Mucosa of descending colon (tissue), 3 donors: ENCODE measurements around the gene FBXO2. TPM values are rescaled to one million over a fixed set of nuclear protein-coding genes. Genes with fewer than 3 reads are reported as not detected.

Source experiments
- ATAC-seq: fragments of 200-7000 bp; cut with Tn5 transposase; one replicate; pipeline ENCODE4 v1.9.1; 2020; ENCODE audit warnings: mild to moderate bottlenecking, moderate library complexity
- DNase-seq, 3 donors: peaks; one replicate each; pipeline ENCODE4 v3.0.0-alpha.2; 2020
- H3K36me3 ChIP-seq: fragments of 200-600 bp; one replicate; pipeline ENCODE4 v1.8.0; 2021; ENCODE audit warnings: low read depth, mild to moderate bottlenecking
- H3K4me1 ChIP-seq: fragments of 200-600 bp; one replicate; pipeline ENCODE4 v1.8.0; 2021; ENCODE audit warnings: low read depth, mild to moderate bottlenecking
- H3K4me3 ChIP-seq: fragments of 200-600 bp; one replicate; pipeline ENCODE4 v1.8.0; 2021; ENCODE audit warnings: mild to moderate bottlenecking
- H3K9me3 ChIP-seq: fragments of 200-600 bp; one replicate; pipeline ENCODE4 v1.8.0; 2021; ENCODE audit warnings: mild to moderate bottlenecking
- CTCF ChIP-seq: fragments of 200-600 bp; IDR thresholded peaks from one replicate; pipeline ENCODE4 v1.8.0; 2022; ENCODE audit warnings: antibody characterized with exemption, mild to moderate bottlenecking
- intact Hi-C, 2 donors: fragments of 100-400 bp; cut with DNase I in 1 of 2; cut with micrococcal nuclease in 1 of 2; formaldehyde crosslinking; loops; one replicate each; pipeline versions ENCODE4 v1.11.0 to v1.11.1; 2022; cut with DNase I, micrococcal nuclease
- total RNA-seq, 3 donors: library from RNA; stranded (reverse); fragmentation: NEBNext Ultra II Directional in 2 of 3; extraction: Animal tissue kit (Norgen Biotek cat#: 25700) in 2 of 3; gene quantifications; one replicate each; pipeline versions ENCODE4 v1.2.1 to v1.2.4, GENCODE V29; 2021 to 2023
- donor health status: DM: no; HTN: no; CAD: no; lungs with moderate emphysema.
- donor health status: DM: no; HTN: no; CAD: no.
- donor health status: DM: no; HTN: yes; CAD: no.

FBXO2 gene
- total RNA-seq, 3 donors from 2014 or later: 0.23 to 8.6 (median 0.63) TPM

GRCh38 chr1:11650331-11650991, 3.8 kb downstream of the FBXO2 start:
- Histone ChIP-seq H3K36me3 (no peaks in the 10 kb centered on the region), H3K4me1 (peaks cover 20% of the 10 kb centered on the region), H3K4me3 (no peak overlapping the region), H3K9me3 (no peaks in the 10 kb centered on the region)
- intact Hi-C loops: loop anchor here in 1 of 2 donors (10.0 kb wide), 1 partner anchor 74 kb away; no protein-coding TSS in a partner anchor
- TF ChIP-seq CTCF: peak; percentile 34
- ATAC-seq (peak; percentile 77), DNase-seq (peak; percentile 76 to 89 (median 85))

- Histone ChIP-seq H3K36me3 (no peaks in the 10 kb centered on the region), H3K4me1 (peaks cover 14% of the 10 kb centered on the region), H3K4me3 (no peak overlapping the region), H3K9me3 (no peaks in the 10 kb centered on the region)
- no peak for TF ChIP-seq CTCF
- no peak for DNase-seq
- ATAC-seq: no peak
- intact Hi-C loops: loop anchor here (5.0 to 10.0 kb wide), 5 partner anchors 65 to 615 kb away; no protein-coding TSS in a partner anchor
Measured at GRCh38 chr1:11649624-11650330, 4.5 kb downstream of the FBXO2 start.

GRCh38 chr1:11649237-11649623, 5.0 kb downstream of the FBXO2 start:
- no peak for TF ChIP-seq CTCF
- ATAC-seq (no peak), DNase-seq (no peak)
- intact Hi-C loops: loop anchor here (5.0 to 10.0 kb wide), 4 partner anchors 66 to 614 kb away; no protein-coding TSS in a partner anchor
- no peaks in the 10 kb centered on the region for H3K9me3 ChIP-seq
- no peaks in the 10 kb centered on the region for H3K36me3 ChIP-seq
- H3K4me1 ChIP-seq: peaks cover 14% of the 10 kb centered on the region
- H3K4me3 ChIP-seq: no peak overlapping the region

- intact Hi-C loops: loop anchor here (5.0 to 10.0 kb wide), 4 partner anchors 66 to 614 kb away; no protein-coding TSS in a partner anchor
- ATAC-seq (peak; percentile 71), DNase-seq (peak in 2 of 3 donors; percentile 55 to 62)
- no peak for TF ChIP-seq CTCF
- no peaks in the 10 kb centered on the region for H3K36me3 ChIP-seq
- no peak overlapping the region for H3K4me3 ChIP-seq
- H3K9me3 ChIP-seq: no peaks in the 10 kb centered on the region
- H3K4me1 ChIP-seq: peaks cover 14% of the 10 kb centered on the region
Measured at GRCh38 chr1:11648732-11649158, 5.5 kb downstream of the FBXO2 start.

GRCh38 chr1:11648039-11648438, 6.2 kb downstream of the FBXO2 start:
- TF ChIP-seq CTCF: no peak
- H3K9me3 ChIP-seq: no peaks in the 10 kb centered on the region
- H3K4me3 ChIP-seq: no peak overlapping the region
- H3K36me3 ChIP-seq: no peaks in the 10 kb centered on the region
- intact Hi-C loops: loop anchor here (5.0 to 10.0 kb wide), 4 partner anchors 67 to 613 kb away; no protein-coding TSS in a partner anchor
- no peak for ATAC-seq
- peaks cover 14% of the 10 kb centered on the region for H3K4me1 ChIP-seq
- DNase-seq: no peak
